CD8-positive, alpha-beta memory T cell (primary cell): Measurements from ENCODE around the gene PLEKHB1. TPM values are rescaled to one million over a fixed set of nuclear protein-coding genes. Genes with fewer than 3 reads are reported as not detected.
A peak's percentile ranks its signal among the peaks of the same experiment; 100 is the strongest.

ENCODE experiments used
- CTCF ChIA-PET: fragments of 350-600 bp; sonication (Branson Sonifier 250); formaldehyde crosslinking; loops from one replicate; lab custom pipeline; 2021; ENCODE audit warnings: antibody characterized with exemption; lab: Charles Lee
- POLR2A ChIA-PET: fragments of 350-600 bp; sonication (Branson Sonifier 250); formaldehyde crosslinking; loops from one replicate; lab custom pipeline; 2021; ENCODE audit warnings: antibody characterized with exemption; lab: Charles Lee
- DNase-seq, 5 donors: peaks; one replicate each; pipeline versions ENCODE4 v3.0.0 to v3.0.0-alpha.2; 2020 to 2022; ENCODE audit warnings: mixed read lengths in 1 of 5
- H3K27ac ChIP-seq: one replicate; pipeline ENCODE4 v1.7.0; 2013; ENCODE audit warnings: low read depth, mild to moderate bottlenecking, low read length, moderate library complexity
- H3K27me3 ChIP-seq: 2 replicates; pipeline ENCODE4 v1.7.0; 2013; ENCODE audit warnings: low read length, mild to moderate bottlenecking; ENCODE audit not compliant: insufficient read depth, poor library complexity, severe bottlenecking
- H3K36me3 ChIP-seq: 2 replicates; pipeline ENCODE4 v1.7.0; 2013; ENCODE audit warnings: mild to moderate bottlenecking, low read length, moderate library complexity; ENCODE audit not compliant: insufficient read depth
- H3K4me1 ChIP-seq: 2 replicates; pipeline ENCODE4 v1.7.0; 2013; ENCODE audit warnings: mild to moderate bottlenecking, low read length, moderate library complexity; ENCODE audit not compliant: insufficient read depth
- H3K4me3 ChIP-seq: 2 replicates; pipeline ENCODE4 v1.7.0; 2013; ENCODE audit warnings: mild to moderate bottlenecking, low read length
- H3K9me3 ChIP-seq: 2 replicates; pipeline ENCODE4 v1.7.0; 2013; ENCODE audit warnings: mild to moderate bottlenecking, low read length
- H3K27ac Mint-ChIP-seq, 8 donors: one replicate each; pipeline ENCODE4 v1.8.0; 2020 to 2021; ENCODE audit warnings: mixed read lengths in 8 of 8, mild to moderate bottlenecking in 6 of 8, inconsistent platforms in 3 of 8, moderate library complexity in 3 of 8
- H3K27me3 Mint-ChIP-seq, 2 donors: one replicate each; pipeline ENCODE4 v1.8.0; 2020 to 2021; ENCODE audit warnings: mixed read lengths in 2 of 2, mild to moderate bottlenecking in 1 of 2, moderate library complexity in 1 of 2
- H3K36me3 Mint-ChIP-seq, 3 donors: one replicate each; pipeline ENCODE4 v1.8.0; 2020 to 2021; ENCODE audit warnings: mixed read lengths in 3 of 3, inconsistent platforms in 1 of 3, mild to moderate bottlenecking in 1 of 3
- H3K4me1 Mint-ChIP-seq, 3 donors: one replicate each; pipeline ENCODE4 v1.8.0; 2020 to 2021; ENCODE audit warnings: mixed read lengths in 3 of 3, inconsistent platforms in 1 of 3, mild to moderate bottlenecking in 1 of 3
- H3K4me3 Mint-ChIP-seq, 7 donors: one replicate each; pipeline ENCODE4 v1.8.0; 2020 to 2021; ENCODE audit warnings: mixed read lengths in 7 of 7, mild to moderate bottlenecking in 6 of 7, moderate library complexity in 4 of 7, inconsistent platforms in 2 of 7
- H3K9me3 Mint-ChIP-seq, 5 donors: one replicate each; pipeline ENCODE4 v1.8.0; 2020 to 2022; ENCODE audit warnings: mixed read lengths in 5 of 5, mild to moderate bottlenecking in 3 of 5, moderate library complexity in 2 of 5, inconsistent platforms in 1 of 5
- polyA plus RNA-seq: library from polyadenylated mRNA; unstranded; fragments of 300-500 nt; fragmentation: Illumina TruSeq; gene quantifications from one replicate; pipeline ENCODE4 v1.2.3, GENCODE V29; 2021
- total RNA-seq, 2 experiments: library from RNA; stranded (reverse); gene quantifications; one replicate each; pipeline ENCODE4 v1.2.3, GENCODE V29; 2021

PLEKHB1 gene
- total and polyA plus RNA-seq, 3 experiments from 2014 or later, result 9.1 to 70.1 (median 10.3) TPM

- POLR2A ChIA-PET, result no interaction called here
- peaks cover 12% of the 10 kb centered on the region for H3K4me1 ChIP-seq
- CTCF ChIA-PET, result interaction anchor here (6.3 kb wide), 1 partner anchor 11 kb away, joined by 28 read pairs; no protein-coding TSS in a partner anchor
- H3K36me3 ChIP-seq, result no peaks in the 10 kb centered on the region
- no peaks in the 10 kb centered on the region for H3K9me3 Mint-ChIP-seq
- H3K4me3 ChIP-seq, result no peak overlapping the region
- no peak for DNase-seq
- no peaks in the 10 kb centered on the region for H3K9me3 ChIP-seq
- H3K4me1 Mint-ChIP-seq, result peaks cover 0 to 5% (median 0%) of the 10 kb centered on the region in 3 donors
- no peaks in the 10 kb centered on the region for H3K27me3 ChIP-seq
- no peak overlapping the region for H3K27ac ChIP-seq
- no peak overlapping the region for H3K4me3 Mint-ChIP-seq
- H3K36me3 Mint-ChIP-seq, result no peaks in the 10 kb centered on the region
- H3K27ac Mint-ChIP-seq, result peak overlapping the region in 1 of 8 donors; percentile 21
- H3K27me3 Mint-ChIP-seq, result peaks cover 2 to 12% of the 10 kb centered on the region in 2 donors
These were observed 10.1 kb upstream of the PLEKHB1 start for GRCh38 chr11:73636249-73636648.

GRCh38 chr11:73637012-73637411, 9.4 kb upstream of the PLEKHB1 start:
- Mint-ChIP-seq H3K27me3 (peaks cover 2 to 12% of the 10 kb centered on the region in 2 donors), H3K36me3 (no peaks in the 10 kb centered on the region)
- DNase-seq, result no peak

DNA sequence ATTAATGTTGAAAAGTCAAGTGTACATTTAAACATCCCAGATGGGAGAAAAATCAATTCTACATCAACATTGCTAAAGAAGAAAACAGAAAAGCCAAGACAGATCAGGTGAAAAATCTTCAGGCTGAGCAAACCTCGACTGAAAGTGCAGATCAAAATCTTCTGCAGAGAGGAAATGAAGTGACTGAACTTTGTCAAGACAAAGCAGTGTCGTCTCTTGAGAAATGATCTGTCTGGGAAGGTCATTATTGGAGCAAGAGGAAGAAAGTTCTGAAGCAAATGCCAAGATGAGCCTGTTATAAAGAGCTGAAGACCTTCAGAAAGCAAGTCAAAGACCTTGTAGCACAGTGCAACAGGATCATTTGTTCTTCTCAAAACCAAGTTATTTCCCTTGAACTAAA, 5.8 kb upstream of the PLEKHB1 start:
- no peaks in the 10 kb centered on the region for H3K4me1 Mint-ChIP-seq
- CTCF ChIA-PET, result interaction anchor here (1.4 to 1.7 kb wide), 2 partner anchors 15 to 20 kb away, joined by 6 to 7 read pairs; no protein-coding TSS in a partner anchor
- peak overlapping the region in 2 of 8 donors; percentile 7 to 16 for H3K27ac Mint-ChIP-seq
- H3K4me3 Mint-ChIP-seq, result no peak overlapping the region
- H3K36me3 Mint-ChIP-seq, result no peaks in the 10 kb centered on the region
- H3K27me3 Mint-ChIP-seq, result peaks cover 2 to 12% of the 10 kb centered on the region in 2 donors
- Histone ChIP-seq H3K36me3 (no peaks in the 10 kb centered on the region), H3K27me3 (no peaks in the 10 kb centered on the region), H3K4me1 (no peaks in the 10 kb centered on the region), H3K27ac (no peak overlapping the region), H3K4me3 (no peak overlapping the region), H3K9me3 (no peaks in the 10 kb centered on the region)
- POLR2A ChIA-PET, result no interaction called here
- DNase-seq, result no peak
- H3K9me3 Mint-ChIP-seq, result no peaks in the 10 kb centered on the region

More at GRCh38 chr11:73637012-73637411, 9.4 kb upstream of the PLEKHB1 start:
- peaks cover 12% of the 10 kb centered on the region for H3K4me1 ChIP-seq
- ChIA-PET CTCF (interaction anchor here (0.9 to 6.3 kb wide), 2 partner anchors 12 to 23 kb away, joined by 3 to 28 read pairs; no protein-coding TSS in a partner anchor), POLR2A (no interaction called here)
- Mint-ChIP-seq H3K27ac (no peak overlapping the region), H3K4me3 (no peak overlapping the region), H3K4me1 (peaks cover 0 to 5% (median 0%) of the 10 kb centered on the region in 3 donors), H3K9me3 (no peaks in the 10 kb centered on the region)
- H3K27me3 ChIP-seq, result no peaks in the 10 kb centered on the region
- no peak overlapping the region for H3K4me3 ChIP-seq
- H3K9me3 ChIP-seq, result no peaks in the 10 kb centered on the region
- H3K36me3 ChIP-seq, result no peaks in the 10 kb centered on the region
- H3K27ac ChIP-seq, result no peak overlapping the region

DNA sequence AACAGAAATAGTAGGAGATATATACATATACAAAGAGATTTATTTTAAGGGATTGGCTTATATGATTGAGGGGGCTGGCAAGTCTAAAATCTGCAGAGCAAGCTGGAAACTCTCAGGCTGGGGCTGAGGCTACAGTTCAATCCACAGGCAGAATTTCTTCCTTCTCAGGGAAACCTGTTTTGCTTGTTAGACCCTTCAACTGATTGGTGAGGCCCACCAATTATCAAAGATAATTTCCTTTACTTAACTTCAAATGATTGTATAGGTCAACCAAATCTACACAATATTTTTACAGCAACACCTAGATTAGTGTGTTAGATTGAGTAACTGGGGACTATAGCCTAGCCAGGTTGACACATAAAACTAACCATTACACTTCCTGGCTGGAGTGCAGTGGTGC, 4.7 kb upstream of the PLEKHB1 start:
- H3K4me3 ChIP-seq, result no peak overlapping the region
- H3K9me3 Mint-ChIP-seq, result no peaks in the 10 kb centered on the region
- no peak overlapping the region for H3K27ac ChIP-seq
- CTCF ChIA-PET, result interaction anchor here (0.6 to 1.3 kb wide), 2 partner anchors 16 to 398 kb away, joined by 3 to 5 read pairs; no protein-coding TSS in a partner anchor
- no peaks in the 10 kb centered on the region for H3K27me3 ChIP-seq
- DNase-seq, result no peak
- POLR2A ChIA-PET, result no interaction called here
- H3K27ac Mint-ChIP-seq, result no peak overlapping the region
- no peaks in the 10 kb centered on the region for H3K9me3 ChIP-seq
- H3K4me1 ChIP-seq, result no peaks in the 10 kb centered on the region
- peaks cover 0 to under 1% (median 0%) of the 10 kb centered on the region in 3 donors for H3K4me1 Mint-ChIP-seq
- no peak overlapping the region for H3K4me3 Mint-ChIP-seq
- H3K36me3 ChIP-seq, result no peaks in the 10 kb centered on the region
- H3K36me3 Mint-ChIP-seq, result no peaks in the 10 kb centered on the region
- peaks cover 2 to 8% of the 10 kb centered on the region in 2 donors for H3K27me3 Mint-ChIP-seq

DNA sequence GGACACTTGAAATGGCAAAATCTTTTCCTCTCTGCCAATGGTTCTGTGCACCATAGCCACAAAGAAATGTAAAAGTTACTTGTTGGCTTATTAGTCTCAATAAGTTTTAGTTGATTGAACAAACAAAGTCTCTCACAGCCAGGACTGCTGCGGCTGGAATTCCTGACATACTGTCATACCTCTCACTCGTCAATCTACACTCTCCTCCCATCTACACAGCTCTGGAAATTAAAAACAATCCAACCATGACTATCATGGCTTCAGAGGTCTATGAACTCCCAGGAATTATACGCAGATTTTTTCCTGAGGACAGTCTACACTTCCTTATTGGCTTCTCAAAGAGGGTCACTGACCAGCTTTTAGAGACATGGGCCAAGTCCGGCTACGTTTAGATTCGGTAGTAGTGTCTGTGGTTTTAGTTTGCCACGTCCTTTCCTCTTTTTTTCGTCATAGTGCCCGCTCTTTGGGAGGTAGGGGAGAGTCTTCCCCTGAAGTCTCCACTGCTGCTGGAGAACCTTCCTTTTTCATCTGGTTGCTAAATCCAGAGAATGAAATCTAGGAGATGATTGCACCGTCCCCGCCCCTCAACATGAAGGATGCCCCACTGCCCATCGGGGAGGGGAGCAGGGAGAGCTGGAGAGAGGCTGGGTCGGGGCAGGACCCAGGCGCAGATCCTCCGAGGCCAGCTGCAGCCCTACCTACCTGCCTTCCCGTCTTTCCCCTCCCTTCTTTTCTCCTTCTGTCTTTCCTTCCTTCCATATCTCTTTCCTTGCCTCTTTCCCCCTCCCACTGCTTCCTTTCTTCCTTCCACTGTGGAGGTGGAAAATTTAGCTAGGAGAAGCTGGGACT, 1.0 kb upstream of the PLEKHB1 start:
- CTCF ChIA-PET, result interaction anchor here (1.7 kb wide), 1 partner anchor 15 kb away, joined by 4 read pairs; no protein-coding TSS in a partner anchor
- peak overlapping the region in 2 of 8 donors; percentile 59 to 76 for H3K27ac Mint-ChIP-seq
- no peaks in the 10 kb centered on the region for H3K9me3 Mint-ChIP-seq
- peaks cover 0 to 4% (median 0%) of the 10 kb centered on the region in 3 donors for H3K36me3 Mint-ChIP-seq
- H3K9me3 ChIP-seq, result no peaks in the 10 kb centered on the region
- H3K4me3 ChIP-seq, result no peak overlapping the region
- DNase-seq, result no peak
- H3K27ac ChIP-seq, result no peak overlapping the region
- no peaks in the 10 kb centered on the region for H3K27me3 ChIP-seq
- H3K36me3 ChIP-seq, result no peaks in the 10 kb centered on the region
- H3K4me3 Mint-ChIP-seq, result peak overlapping the region in 1 of 7 donors; percentile 19
- H3K27me3 Mint-ChIP-seq, result peaks cover 0 to 3% of the 10 kb centered on the region in 2 donors
- peaks cover 15% of the 10 kb centered on the region for H3K4me1 ChIP-seq
- H3K4me1 Mint-ChIP-seq, result peaks cover 10 to 27% (median 21%) of the 10 kb centered on the region in 3 donors
- POLR2A ChIA-PET, result no interaction called here

DNA sequence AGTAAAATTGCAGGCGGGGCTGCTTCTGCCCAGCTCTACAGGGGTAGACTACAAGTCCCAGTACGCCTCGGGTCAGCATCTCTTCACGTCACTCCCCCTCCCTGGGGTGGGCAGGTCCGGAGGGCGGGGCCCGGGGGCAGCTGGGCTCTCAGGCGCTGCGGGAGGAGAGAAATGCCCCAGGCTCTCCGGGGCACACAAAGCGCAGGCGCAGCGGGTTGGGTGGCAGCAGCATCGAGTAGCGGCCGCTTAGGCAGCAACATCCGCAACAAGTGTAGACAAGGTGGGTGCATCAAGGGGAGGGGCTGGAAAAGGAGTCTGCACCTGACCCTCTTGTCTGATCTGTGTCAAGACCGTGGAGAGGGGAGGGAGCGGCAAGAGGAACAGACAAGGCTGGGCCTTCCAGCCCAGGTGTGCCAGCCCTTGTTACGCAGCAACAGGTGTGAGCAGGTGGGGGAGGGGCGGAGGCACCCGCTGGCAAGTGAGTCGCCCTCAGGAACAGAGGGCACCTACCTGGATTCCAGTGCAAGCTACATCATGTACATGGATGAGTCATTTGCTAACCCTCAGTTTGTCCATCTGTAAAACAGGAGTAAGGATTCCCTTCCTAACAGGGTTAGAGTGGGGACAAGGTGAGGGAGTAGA, 1.2 kb downstream of the PLEKHB1 start:
- peak overlapping the region; percentile 82 to 96 (median 94) for H3K27ac Mint-ChIP-seq
- POLR2A ChIA-PET, result interaction anchor here (1.1 to 1.7 kb wide), 2 partner anchors 22 to 49 kb away, joined by 3 to 7 read pairs; partner anchors contain the start of gene FAM168A
- Histone ChIP-seq H3K27me3 (no peaks in the 10 kb centered on the region), H3K36me3 (no peaks in the 10 kb centered on the region), H3K9me3 (no peaks in the 10 kb centered on the region), H3K27ac (peak overlapping the region; percentile 7), H3K4me3 (peak overlapping the region; percentile 83), H3K4me1 (peaks cover 15% of the 10 kb centered on the region)
- CTCF ChIA-PET, result interaction anchor here (2.4 to 3.6 kb wide), 3 partner anchors 14 to 297 kb away, joined by 5 to 17 read pairs (median 16); no protein-coding TSS in a partner anchor
- H3K36me3 Mint-ChIP-seq, result peaks cover 0 to 18% (median 0%) of the 10 kb centered on the region in 3 donors
- peak overlapping the region; percentile 49 to 96 (median 89) for H3K4me3 Mint-ChIP-seq
- peak; percentile 87 to 96 (median 92) for DNase-seq
- H3K27me3 Mint-ChIP-seq, result no peaks in the 10 kb centered on the region
- peaks cover 10 to 27% (median 21%) of the 10 kb centered on the region in 3 donors for H3K4me1 Mint-ChIP-seq
- no peaks in the 10 kb centered on the region for H3K9me3 Mint-ChIP-seq

DNA sequence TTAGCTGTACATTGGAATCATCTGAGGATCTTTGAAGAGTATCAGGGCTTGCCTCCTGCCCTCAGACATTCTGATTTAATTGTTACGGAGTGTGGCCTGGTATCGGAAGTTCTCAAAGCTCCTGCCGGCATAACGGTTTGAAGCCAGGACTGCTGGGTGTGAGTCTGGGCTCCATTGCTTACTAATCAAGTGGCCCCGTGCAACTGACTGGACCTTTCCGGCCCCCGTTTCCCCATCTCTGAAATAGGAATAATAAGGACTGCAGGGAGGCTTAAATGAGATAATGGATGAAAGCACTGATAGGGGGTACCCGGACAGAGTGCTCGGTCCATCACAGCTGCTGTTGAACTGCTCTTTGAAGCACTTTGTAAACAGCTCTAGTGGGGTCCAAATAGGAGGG, 1.7 kb downstream of the PLEKHB1 start:
- POLR2A ChIA-PET, result interaction anchor here (1.7 kb wide), 1 partner anchor 49 kb away, joined by 7 read pairs; the partner anchor contains the start of gene FAM168A

More for the DNA sequence above, 1.7 kb downstream of the PLEKHB1 start:
- Histone ChIP-seq H3K27ac (no peak overlapping the region), H3K4me1 (peaks cover 15% of the 10 kb centered on the region), H3K27me3 (no peaks in the 10 kb centered on the region), H3K36me3 (no peaks in the 10 kb centered on the region), H3K4me3 (peak overlapping the region; percentile 83), H3K9me3 (no peaks in the 10 kb centered on the region)
- no peak for DNase-seq
- H3K9me3 Mint-ChIP-seq, result no peaks in the 10 kb centered on the region
- H3K27me3 Mint-ChIP-seq, result no peaks in the 10 kb centered on the region
- peaks cover 0 to 24% (median 2%) of the 10 kb centered on the region in 3 donors for H3K36me3 Mint-ChIP-seq
- peak overlapping the region; percentile 49 to 96 (median 89) for H3K4me3 Mint-ChIP-seq
- peaks cover 10 to 27% (median 21%) of the 10 kb centered on the region in 3 donors for H3K4me1 Mint-ChIP-seq
- CTCF ChIA-PET, result interaction anchor here (2.4 to 3.6 kb wide), 3 partner anchors 13 to 297 kb away, joined by 5 to 17 read pairs (median 16); no protein-coding TSS in a partner anchor
- H3K27ac Mint-ChIP-seq, result peak overlapping the region in 7 of 8 donors; percentile 72 to 95 (median 93)
